ENCODE data around the gene HDAC4.

HDAC4 gene

GRCh38 chr2:239278941-239279365 is 121.9 kb downstream of the HDAC4 start:
- in situ Hi-C loops (cut with MboI; ENCODE audit: low sequenced_read_pairs, unreplicated experiment), result no loop called here
- no peak for DNase-seq (ENCODE audit: low spot score)
- no peak for TF ChIP-seq CTCF (IDR thresholded peaks at IDR 0.05; ENCODE audit: borderline replicate concordance, control extremely low read depth, extremely low read depth, insufficient read depth, missing control alignments)

- no peak for TF ChIP-seq CTCF (IDR thresholded peaks at IDR 0.05; ENCODE audit: borderline replicate concordance, control extremely low read depth, extremely low read depth, insufficient read depth, missing control alignments)
- no peak for DNase-seq (ENCODE audit: low spot score)
- in situ Hi-C loops (cut with MboI; ENCODE audit: low sequenced_read_pairs, unreplicated experiment), result no loop called here
Measured at GRCh38 chr2:239278361-239278760, 122.5 kb downstream of the HDAC4 start.

- in situ Hi-C loops (cut with MboI; ENCODE audit: low sequenced_read_pairs, unreplicated experiment), result no loop called here
- DNase-seq (ENCODE audit: low spot score), result no peak
- TF ChIP-seq CTCF (IDR thresholded peaks at IDR 0.05; ENCODE audit: borderline replicate concordance, control extremely low read depth, extremely low read depth, insufficient read depth, missing control alignments), result no peak
Measured at GRCh38 chr2:239277401-239278085, 123.3 kb downstream of the HDAC4 start.

- TF ChIP-seq CTCF (IDR thresholded peaks at IDR 0.05; ENCODE audit: borderline replicate concordance, control extremely low read depth, extremely low read depth, insufficient read depth, missing control alignments), result no peak
- no peak for DNase-seq (ENCODE audit: low spot score)
- in situ Hi-C loops (cut with MboI; ENCODE audit: low sequenced_read_pairs, unreplicated experiment), result no loop called here
Measured at GRCh38 chr2:239276851-239277250, 124.0 kb downstream of the HDAC4 start.

GRCh38 chr2:239275847-239276831 is 124.7 kb downstream of the HDAC4 start:
- DNase-seq (ENCODE audit: low spot score), result no peak
- no peak for TF ChIP-seq CTCF (IDR thresholded peaks at IDR 0.05; ENCODE audit: borderline replicate concordance, control extremely low read depth, extremely low read depth, insufficient read depth, missing control alignments)
- in situ Hi-C loops (cut with MboI; ENCODE audit: low sequenced_read_pairs, unreplicated experiment), result no loop called here

- in situ Hi-C loops (cut with MboI; ENCODE audit: low sequenced_read_pairs, unreplicated experiment), result no loop called here
Measured at GRCh38 chr2:239275044-239275685, 125.7 kb downstream of the HDAC4 start.

More at GRCh38 chr2:239275044-239275685, 125.7 kb downstream of the HDAC4 start:
- TF ChIP-seq CTCF (IDR thresholded peaks at IDR 0.05; ENCODE audit: borderline replicate concordance, control extremely low read depth, extremely low read depth, insufficient read depth, missing control alignments), result no peak
- DNase-seq (ENCODE audit: low spot score), result peak; percentile 83

Measured in GM13976 (cell line).